Activated CD8-positive, alpha-beta memory T cell treated with anti-CD3 and anti-CD28 coated beads, Interleukin-2, amount 10 ng/mL, durations not matched to agents 7 days and 5 days (primary cell): ENCODE measurements around the gene CYP19A1. TPM values are rescaled to one million over a fixed set of nuclear protein-coding genes. Genes with fewer than 3 reads are reported as not detected.

Experiments used
- microRNA-seq: library from miRNA; unstranded; fragments of <30 nt; microRNA quantifications from one replicate; pipeline ENCODE4 v1.2.0, GENCODE V29; 2022
- total RNA-seq, 2 experiments: library from RNA; stranded (reverse); gene quantifications; one replicate each; pipeline ENCODE4 v1.2.3, GENCODE V29; 2021

The CYP19A1 gene
- total RNA-seq, 2 experiments from 2014 or later, result 1.0 TPM; not detected in 1

Small RNA genes within 50 kb of the gene (microRNA-seq; reads per million reads assigned to microRNA genes)
- not detected for gene MIR4713
- not detected for gene MIR7973-1
- not detected for gene MIR7973-2

Other genes with a start within 250 kb of the CYP19A1 start
- 1 to 10 TPM in 1 of 2 experiments, not detected in 1; 4.1 TPM for gene TNFAIP8L3, start 243.7 kb downstream of the CYP19A1 start, total RNA-seq
- gene GLDN, start 3.1 kb upstream of the CYP19A1 start, total RNA-seq, result not detected